BE2C (cell line): Measurements from ENCODE around the gene EDAR.

Experiments used
- DNase-seq: peaks from one replicate; pipeline ENCODE4 v3.0.0-alpha.2; 2020
- H3K27me3 ChIP-seq: fragments of 250-450 bp; sonication (Bioruptor Pico); 2 replicates; pipeline ENCODE4 v1.5.1; 2020; ENCODE audit warnings: mild to moderate bottlenecking
- H3K36me3 ChIP-seq: fragments of 250-450 bp; sonication (Bioruptor Pico); 2 replicates; pipeline ENCODE4 v1.5.1; 2020; ENCODE audit warnings: mild to moderate bottlenecking
- H3K4me1 ChIP-seq: fragments of 250-450 bp; sonication (Bioruptor Pico); 2 replicates; pipeline ENCODE4 v1.5.1; 2020
- H3K4me3 ChIP-seq: 2 replicates; pipeline ENCODE4 v1.5.1; 2011; ENCODE audit warnings: low read depth, low read length
- H3K9me3 ChIP-seq: fragments of 250-450 bp; sonication (Bioruptor Pico); 2 replicates; pipeline ENCODE4 v1.5.1; 2020
- CTCF ChIP-seq: IDR thresholded peaks from 2 replicates; pipeline ENCODE4 v1.5.1; 2012; ENCODE audit warnings: mild to moderate bottlenecking, low read depth, low read length

Gene EDAR

GRCh38 chr2:108910541-108911396 is 78.3 kb downstream of the EDAR start:
- no peaks in the 10 kb centered on the region for H3K9me3 ChIP-seq
- H3K36me3 ChIP-seq: no peaks in the 10 kb centered on the region
- no peak overlapping the region for H3K4me3 ChIP-seq
- H3K27me3 ChIP-seq: no peaks in the 10 kb centered on the region
- TF ChIP-seq CTCF: no peak
- no peak for DNase-seq
- H3K4me1 ChIP-seq: no peaks in the 10 kb centered on the region

DNA sequence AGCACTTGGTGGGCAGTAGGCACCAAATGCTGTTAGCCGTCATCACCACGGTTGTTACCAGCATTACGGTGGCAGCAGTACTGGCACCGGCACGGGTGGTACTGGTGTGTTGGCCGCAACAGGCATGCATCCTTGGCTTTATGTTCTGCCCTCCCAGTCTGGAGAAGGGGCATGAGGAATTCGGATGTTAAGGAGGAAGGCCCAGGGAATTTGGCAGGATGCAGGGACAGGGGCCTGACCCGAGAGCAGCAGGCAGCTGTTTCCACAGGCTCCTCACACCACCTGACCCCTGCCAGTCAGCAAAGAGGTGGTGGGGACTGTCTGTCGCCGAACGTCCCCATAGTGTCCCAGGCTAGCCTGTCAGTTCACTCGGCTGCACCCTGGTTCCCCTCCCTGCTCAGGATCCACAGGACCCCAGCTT is 79.0 kb downstream of the EDAR start:
- Histone ChIP-seq H3K9me3 (no peaks in the 10 kb centered on the region), H3K36me3 (no peaks in the 10 kb centered on the region), H3K27me3 (no peaks in the 10 kb centered on the region), H3K4me3 (no peak overlapping the region), H3K4me1 (no peaks in the 10 kb centered on the region)
- TF ChIP-seq CTCF: no peak
- no peak for DNase-seq

GRCh38 chr2:108909275-108909823 is 79.7 kb downstream of the EDAR start:
- no peak for TF ChIP-seq CTCF
- no peaks in the 10 kb centered on the region for H3K4me1 ChIP-seq
- H3K4me3 ChIP-seq: no peak overlapping the region
- no peaks in the 10 kb centered on the region for H3K27me3 ChIP-seq
- H3K36me3 ChIP-seq: no peaks in the 10 kb centered on the region
- no peaks in the 10 kb centered on the region for H3K9me3 ChIP-seq
- no peak for DNase-seq

DNA sequence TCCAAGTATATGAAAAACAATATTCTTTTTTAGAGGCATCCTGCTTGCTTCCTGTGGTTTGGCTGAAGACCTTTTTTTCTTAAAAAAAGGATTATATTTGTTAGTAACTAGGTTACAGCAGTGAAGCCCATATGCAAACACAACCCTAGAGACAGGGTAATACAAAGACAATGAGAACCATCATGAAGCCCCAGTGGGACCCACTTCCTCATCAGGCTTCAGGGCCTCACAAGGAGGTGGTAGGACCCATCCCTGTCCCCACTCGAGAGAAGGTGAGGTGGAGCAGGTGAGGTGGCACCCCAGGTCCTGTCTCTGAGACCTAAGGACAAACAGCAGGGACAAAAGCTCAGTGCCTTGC is 80.3 kb downstream of the EDAR start:
- no peak for TF ChIP-seq CTCF
- Histone ChIP-seq H3K4me3 (no peak overlapping the region), H3K9me3 (no peaks in the 10 kb centered on the region), H3K4me1 (no peaks in the 10 kb centered on the region), H3K27me3 (no peaks in the 10 kb centered on the region), H3K36me3 (no peaks in the 10 kb centered on the region)
- DNase-seq: no peak

DNA sequence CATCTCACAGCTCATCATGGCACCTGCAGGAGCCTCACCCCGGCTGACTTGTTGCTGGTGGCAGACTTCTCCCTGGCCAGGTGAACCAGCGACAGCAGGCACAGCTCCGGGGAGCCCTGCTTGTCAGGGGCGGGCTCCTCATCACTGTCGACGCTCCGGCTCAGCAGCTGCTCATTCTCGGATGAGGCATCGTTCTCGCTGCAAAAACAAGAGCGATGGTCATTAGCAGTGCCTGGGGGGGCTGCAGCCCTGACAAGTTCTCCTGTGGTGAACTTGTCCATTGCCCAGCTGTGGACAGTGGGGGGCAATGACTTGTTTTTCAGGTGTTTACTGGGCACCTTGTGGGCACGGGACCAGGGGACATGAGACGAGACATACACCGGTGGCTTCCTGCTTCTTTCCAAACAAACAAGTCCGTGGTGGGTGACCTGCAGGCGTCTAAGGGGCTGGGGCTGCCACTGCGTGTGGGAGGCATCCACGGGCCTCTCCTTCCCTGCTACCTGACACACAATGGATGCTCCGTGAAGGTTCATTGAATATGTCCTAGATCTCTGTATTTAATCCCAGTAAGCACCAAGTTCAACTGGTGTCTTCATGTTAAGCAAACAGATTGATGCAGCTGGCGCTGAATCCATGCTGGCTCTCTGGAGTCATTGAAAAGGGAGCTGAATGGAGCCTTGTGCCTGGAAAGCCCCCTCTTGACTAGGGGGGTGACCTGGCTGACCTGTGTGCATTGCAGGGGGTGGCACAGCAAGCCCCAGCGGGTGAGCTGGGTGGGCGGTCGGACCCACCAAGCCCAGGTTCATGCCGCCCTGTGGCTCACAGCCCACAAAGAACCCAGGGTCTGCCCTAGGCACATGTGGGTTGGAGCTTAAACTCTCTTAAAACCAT is 81.0 kb downstream of the EDAR start:
- H3K4me3 ChIP-seq: no peak overlapping the region
- DNase-seq: no peak

More for the DNA sequence above, 81.0 kb downstream of the EDAR start:
- H3K36me3 ChIP-seq: no peaks in the 10 kb centered on the region
- TF ChIP-seq CTCF: no peak
- H3K27me3 ChIP-seq: no peaks in the 10 kb centered on the region
- H3K9me3 ChIP-seq: no peaks in the 10 kb centered on the region
- H3K4me1 ChIP-seq: no peaks in the 10 kb centered on the region
